K562 (cell line): Measurements from ENCODE around the gene ZNF689. TPM values are rescaled to one million over a fixed set of nuclear protein-coding genes. Genes with fewer than 3 reads are reported as not detected.

Experiments used
- REST ChIP-seq, 2 experiments: fragments of 450-650 bp; formaldehyde crosslinking in 1 of 2; IDR thresholded peaks; 2 replicates each; pipeline versions ENCODE4 v1.4.0 to v1.6.1; 2014 to 2020; ENCODE audit warnings: mild to moderate bottlenecking in 2 of 2, borderline replicate concordance in 1 of 2, low read depth in 1 of 2
- SRSF3 ChIP-seq: fragments of 200-400 bp; formaldehyde crosslinking; IDR thresholded peaks from 2 replicates; pipeline ENCODE4 v1.6.1; 2016; ENCODE audit warnings: mild to moderate bottlenecking, low read length, moderate library complexity; ENCODE audit not compliant: insufficient read depth
- polyA plus RNA-seq, 8 experiments: library from polyadenylated mRNA; depleted of rRNA in 4 of 8; stranded (reverse) in 5 of 8; unstranded in 3 of 8; fragments of >200 nt; fragmentation: Nextera tagmentation in 2 of 8; fragmentation: Illumina TruSeq in 1 of 8; extraction: Ambion mirVana in 2 of 8; extraction: Trizol in 1 of 8; gene quantifications; 2 replicates each; pipeline versions ENCODE4 v1.2.1 to v1.2.3, GENCODE V29; 2011 to 2014; ENCODE audit warnings: inconsistent platforms in 1 of 8, missing spikeins in 1 of 8
- total RNA-seq, 7 experiments: library from RNA; depleted of rRNA in 6 of 7; stranded (reverse); fragments of >200 nt in 6 of 7; fragmentation: Illumina TruSeq in 2 of 7; extraction: Trizol in 2 of 7; gene quantifications; 2 replicates each; pipeline versions ENCODE4 v1.2.1 to v1.2.3, GENCODE V29; 2011 to 2021; ENCODE audit warnings: low replicate concordance in 1 of 7

The ZNF689 gene
- total and polyA plus RNA-seq, 9 of the 15 experiments (the other 6 are each of a cell fraction or from before 2014, with no cell fraction given) = 5.4 to 15.4 (median 10.8) TPM

GRCh38 chr16:30570636-30571444 is 39.3 kb downstream of the ZNF689 start (continued):
- TF ChIP-seq REST (IDR thresholded peaks at IDR 0.05; ENCODE audit: borderline replicate concordance) (peak; percentile 72), REST (CRISPR knock-in tag; IDR thresholded peaks at IDR 0.05; ENCODE audit: low read depth) (no peak), SRSF3 (0 out of 2 replicates have a peak, but pooled peaks have one; percentile 19)
- TF ChIP-seq, all 486 proteins: peak for 12
